GM12872 (cell line): Measurements from ENCODE around the gene PKD1L1.

ENCODE experiments used
- TF ChIP-seq, protein P1 (sequence below): IDR thresholded peaks from 3 replicates; pipeline ENCODE4 v1.5.1; 2011; ENCODE audit warnings: low read depth, mild to moderate bottlenecking, low read length, moderate library complexity; ENCODE audit not compliant: insufficient read depth

The PKD1L1 gene

DNA sequence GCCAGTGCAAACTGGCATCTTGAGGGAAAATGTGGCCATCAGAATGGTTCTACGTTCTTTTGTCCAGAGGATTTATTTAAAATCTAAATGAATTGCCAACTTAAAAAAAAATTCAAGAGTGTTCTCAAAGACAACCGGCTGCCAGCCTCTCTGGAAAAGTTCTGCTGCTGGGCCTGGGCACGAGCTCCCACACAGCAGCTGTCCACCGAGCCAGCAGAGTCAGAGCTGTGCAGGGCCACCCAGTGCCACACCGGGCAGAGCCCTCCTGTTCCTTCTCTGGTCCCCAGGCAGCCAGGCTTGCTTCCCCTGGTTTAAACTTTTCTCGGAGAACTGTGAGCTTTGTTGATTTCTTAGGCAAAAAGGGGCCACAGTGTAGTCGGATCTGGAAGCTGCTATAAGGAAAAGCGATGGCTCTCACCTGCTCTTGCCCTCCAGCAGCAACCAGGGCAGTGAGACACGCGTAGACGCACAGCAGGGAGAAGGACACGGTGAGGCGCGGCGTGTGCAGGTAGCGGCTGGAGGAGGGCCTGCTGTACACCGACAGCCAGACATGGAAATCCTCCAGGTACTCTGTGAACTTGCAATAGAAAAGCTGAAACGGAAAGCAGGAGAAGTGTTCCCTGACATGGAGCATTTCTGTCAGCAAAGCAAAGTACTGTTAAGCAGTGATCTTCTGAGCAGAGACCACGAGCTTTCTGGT lies 111.6 kb downstream of the PKD1L1 start:
- TF ChIP-seq, protein P1, sequence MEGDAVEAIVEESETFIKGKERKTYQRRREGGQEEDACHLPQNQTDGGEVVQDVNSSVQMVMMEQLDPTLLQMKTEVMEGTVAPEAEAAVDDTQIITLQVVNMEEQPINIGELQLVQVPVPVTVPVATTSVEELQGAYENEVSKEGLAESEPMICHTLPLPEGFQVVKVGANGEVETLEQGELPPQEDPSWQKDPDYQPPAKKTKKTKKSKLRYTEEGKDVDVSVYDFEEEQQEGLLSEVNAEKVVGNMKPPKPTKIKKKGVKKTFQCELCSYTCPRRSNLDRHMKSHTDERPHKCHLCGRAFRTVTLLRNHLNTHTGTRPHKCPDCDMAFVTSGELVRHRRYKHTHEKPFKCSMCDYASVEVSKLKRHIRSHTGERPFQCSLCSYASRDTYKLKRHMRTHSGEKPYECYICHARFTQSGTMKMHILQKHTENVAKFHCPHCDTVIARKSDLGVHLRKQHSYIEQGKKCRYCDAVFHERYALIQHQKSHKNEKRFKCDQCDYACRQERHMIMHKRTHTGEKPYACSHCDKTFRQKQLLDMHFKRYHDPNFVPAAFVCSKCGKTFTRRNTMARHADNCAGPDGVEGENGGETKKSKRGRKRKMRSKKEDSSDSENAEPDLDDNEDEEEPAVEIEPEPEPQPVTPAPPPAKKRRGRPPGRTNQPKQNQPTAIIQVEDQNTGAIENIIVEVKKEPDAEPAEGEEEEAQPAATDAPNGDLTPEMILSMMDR, result no peak

DNA sequence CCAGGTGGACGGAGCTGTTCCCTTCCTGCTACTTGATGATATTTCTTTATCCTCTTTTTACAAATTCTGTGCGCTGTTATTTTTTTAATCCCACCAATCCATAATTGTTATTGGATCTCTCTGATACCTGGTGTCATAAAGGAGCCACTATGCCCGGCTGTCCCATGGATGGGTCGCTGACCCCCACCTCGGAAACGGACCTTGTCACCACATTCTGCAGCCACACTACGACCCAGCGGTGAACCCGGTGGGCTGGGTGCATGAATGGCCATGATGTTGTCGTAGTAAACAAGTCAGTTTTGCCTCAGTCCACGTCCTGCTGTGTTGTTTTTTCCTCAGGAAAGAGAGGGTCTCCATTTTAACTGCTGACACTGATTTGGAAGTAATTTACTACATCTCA lies 112.2 kb downstream of the PKD1L1 start:
- TF ChIP-seq, protein P1, result no peak

DNA sequence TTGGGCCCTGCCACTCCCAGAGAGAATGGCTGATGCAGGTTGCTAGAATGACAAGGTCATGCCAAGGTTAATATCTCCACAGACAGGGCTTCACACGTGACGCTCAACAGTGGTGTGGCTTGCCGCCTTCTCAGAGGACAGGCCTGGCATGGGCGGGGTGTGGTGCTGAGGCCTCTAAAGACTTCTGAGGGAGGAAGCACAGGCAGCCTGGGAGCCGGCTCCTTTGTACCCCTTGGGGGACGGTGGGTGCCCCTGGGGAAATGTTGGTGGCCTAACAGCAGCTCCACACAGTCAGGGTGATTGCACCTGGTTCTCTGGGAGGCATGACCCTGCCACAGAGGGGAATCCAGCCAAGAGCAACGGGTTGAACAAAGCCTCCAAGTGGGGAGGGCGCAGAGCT lies 115.1 kb downstream of the PKD1L1 start:
- TF ChIP-seq, protein P1, result no peak

DNA sequence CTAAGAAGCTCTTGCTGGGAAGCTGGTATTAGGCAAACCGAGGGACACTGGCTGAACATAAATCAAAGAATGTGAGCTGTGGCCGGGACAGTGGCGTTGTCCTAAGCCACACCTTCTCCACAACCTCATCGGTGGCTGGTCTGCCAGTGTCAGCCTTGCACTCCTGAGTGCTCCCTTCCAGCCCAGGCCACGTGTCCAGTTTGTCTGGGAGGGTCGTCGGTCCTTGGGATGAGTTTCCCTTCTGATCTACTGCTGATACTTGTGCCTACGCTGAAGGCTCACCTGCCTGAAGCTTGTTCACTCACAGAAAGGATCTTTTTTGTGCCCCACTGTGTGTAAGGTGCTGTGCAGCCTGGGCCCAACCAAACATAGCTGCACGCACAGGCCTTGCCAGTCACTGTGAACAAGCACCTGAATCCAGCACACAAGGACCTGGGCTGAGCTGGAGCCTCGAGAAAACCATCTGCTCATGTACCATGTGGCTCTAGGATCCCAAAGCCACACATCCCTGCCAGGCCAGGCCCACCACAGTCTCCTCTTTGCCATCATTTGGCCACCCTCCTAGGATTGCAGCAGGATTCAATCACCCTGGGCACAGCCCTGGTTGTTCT lies 116.1 kb downstream of the PKD1L1 start:
- TF ChIP-seq, protein P1, result no peak

DNA sequence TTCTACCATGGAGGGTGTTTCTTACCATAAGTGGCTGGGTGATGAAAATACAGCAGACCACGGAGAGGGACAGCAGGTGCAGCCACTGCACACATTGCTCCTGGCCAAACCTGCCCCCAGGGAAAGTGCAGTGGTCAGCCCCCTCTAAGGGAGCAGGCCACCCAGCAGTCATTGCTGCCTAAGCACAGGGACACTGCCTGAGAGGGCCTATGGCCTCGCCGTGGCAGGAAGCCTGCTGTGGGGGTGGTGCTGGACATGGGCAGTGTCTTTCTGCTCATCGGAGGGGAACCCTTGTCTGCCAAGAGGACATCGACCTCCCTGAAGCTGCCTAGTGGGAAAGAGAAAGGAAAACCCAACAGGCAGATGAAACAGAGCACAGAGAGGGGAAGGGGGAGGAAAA lies 118.3 kb downstream of the PKD1L1 start:
- TF ChIP-seq, protein P1, result no peak

DNA sequence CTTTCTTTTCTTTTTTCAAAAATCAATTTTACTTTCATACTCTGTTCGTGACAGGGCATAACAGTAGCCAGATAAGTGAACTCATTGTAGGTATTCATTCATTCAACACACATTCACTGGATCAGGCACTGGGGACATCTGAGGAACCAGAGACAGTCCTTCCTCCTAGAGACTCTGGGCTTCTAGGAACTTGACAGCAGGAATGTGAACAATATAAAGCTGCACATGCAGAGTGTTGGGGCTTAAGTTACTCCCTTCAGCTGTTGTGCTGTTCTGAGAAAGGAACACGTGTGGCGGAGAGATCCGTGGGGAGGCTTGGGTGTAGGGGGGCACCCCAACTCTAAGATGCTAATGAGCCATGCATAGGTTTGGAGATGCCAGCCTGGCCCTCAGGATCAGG lies 120.4 kb downstream of the PKD1L1 start:
- TF ChIP-seq, protein P1, result no peak

DNA sequence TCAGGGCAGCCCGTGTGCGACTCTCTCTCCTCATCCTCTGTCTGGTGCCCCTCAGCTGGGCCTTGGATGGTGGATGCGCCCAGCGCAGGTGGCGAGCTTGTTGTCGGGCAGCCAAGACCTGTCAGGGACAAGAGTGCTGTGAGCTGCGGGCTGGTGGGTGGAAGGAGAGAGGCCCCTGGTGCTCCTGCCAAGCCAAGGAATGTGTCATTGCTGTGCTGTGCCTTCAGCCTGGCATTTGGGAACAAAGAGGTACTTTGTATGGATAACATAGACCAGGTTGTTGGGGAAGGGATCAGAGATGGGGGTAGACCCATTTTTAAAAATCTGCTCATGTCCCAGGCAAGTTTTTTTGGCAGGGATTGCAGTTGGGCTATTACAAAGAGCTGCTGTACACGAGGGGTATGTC lies 120.9 kb downstream of the PKD1L1 start:
- TF ChIP-seq, protein P1, result no peak
